DMS153 treated with DMSO at 0.1 percent for 48 hours (cell line): ENCODE data around the gene MUSK.

Experiments used
- DNase-seq: peaks from one replicate; lab custom pipeline; 2025; ENCODE audit not compliant: unreplicated experiment; lab: John Stamatoyannopoulos, UW

Gene MUSK

GRCh38 chr9:110668570-110669167, at the start of gene MUSK:
TSS of gene MUSK (plus strand) at chr9:110668791. CDS start at chr9:110668905, 114 bp downstream.
- no peak for DNase-seq

GRCh38 chr9:110619831-110620230, 48.8 kb upstream of the MUSK start:
- DNase-seq: no peak

- no peak for DNase-seq
These were observed 47.9 kb upstream of the MUSK start for GRCh38 chr9:110620726-110621125.

- no peak for DNase-seq
These were observed 46.2 kb upstream of the MUSK start for GRCh38 chr9:110622368-110622767.

- peak; percentile 63 for DNase-seq
These were observed 45.0 kb upstream of the MUSK start for GRCh38 chr9:110623462-110624025.

- DNase-seq: no peak
These were observed 42.3 kb upstream of the MUSK start for GRCh38 chr9:110626101-110626829.

- no peak for DNase-seq
These were observed 33.0 kb upstream of the MUSK start for GRCh38 chr9:110635589-110635988.

- no peak for DNase-seq
These were observed 30.1 kb upstream of the MUSK start for GRCh38 chr9:110638381-110638954.

- no peak for DNase-seq
These were observed 27.9 kb upstream of the MUSK start for GRCh38 chr9:110640736-110641135.

GRCh38 chr9:110641293-110641692, 27.3 kb upstream of the MUSK start:
- DNase-seq: no peak

- no peak for DNase-seq
These were observed 19.9 kb upstream of the MUSK start for GRCh38 chr9:110648696-110649095.

- no peak for DNase-seq
These were observed 18.3 kb upstream of the MUSK start for GRCh38 chr9:110650261-110650660.

- no peak for DNase-seq
These were observed 17.6 kb upstream of the MUSK start for GRCh38 chr9:110650991-110651411.

- no peak for DNase-seq
These were observed 12.6 kb upstream of the MUSK start for GRCh38 chr9:110655754-110656641.

GRCh38 chr9:110659891-110660541, 8.6 kb upstream of the MUSK start:
- no peak for DNase-seq

- no peak for DNase-seq
These were observed 842 bp downstream of the MUSK start for GRCh38 chr9:110669433-110669832.

- no peak for DNase-seq
These were observed 3.3 kb downstream of the MUSK start for GRCh38 chr9:110671849-110672248.

GRCh38 chr9:110672873-110673510, 4.4 kb downstream of the MUSK start:
- no peak for DNase-seq

- DNase-seq: no peak
These were observed 18.9 kb downstream of the MUSK start for GRCh38 chr9:110687497-110687896.

- no peak for DNase-seq
These were observed 19.7 kb downstream of the MUSK start for GRCh38 chr9:110688329-110688728.
